Measurements from ENCODE around the gene SH3BP1. TPM values are rescaled to one million over a fixed set of nuclear protein-coding genes. Genes with fewer than 3 reads are reported as not detected.
A peak's percentile ranks its signal among the peaks of the same experiment; 100 is the strongest.
"Not testable (repeated sequence)": the region's sequence is repeated elsewhere in the genome, so short reads cannot be mapped to it uniquely, and the experiment has no call there.

Gene SH3BP1
- total RNA-seq, 1 donor from 2014 or later = 4.3 TPM

DNA sequence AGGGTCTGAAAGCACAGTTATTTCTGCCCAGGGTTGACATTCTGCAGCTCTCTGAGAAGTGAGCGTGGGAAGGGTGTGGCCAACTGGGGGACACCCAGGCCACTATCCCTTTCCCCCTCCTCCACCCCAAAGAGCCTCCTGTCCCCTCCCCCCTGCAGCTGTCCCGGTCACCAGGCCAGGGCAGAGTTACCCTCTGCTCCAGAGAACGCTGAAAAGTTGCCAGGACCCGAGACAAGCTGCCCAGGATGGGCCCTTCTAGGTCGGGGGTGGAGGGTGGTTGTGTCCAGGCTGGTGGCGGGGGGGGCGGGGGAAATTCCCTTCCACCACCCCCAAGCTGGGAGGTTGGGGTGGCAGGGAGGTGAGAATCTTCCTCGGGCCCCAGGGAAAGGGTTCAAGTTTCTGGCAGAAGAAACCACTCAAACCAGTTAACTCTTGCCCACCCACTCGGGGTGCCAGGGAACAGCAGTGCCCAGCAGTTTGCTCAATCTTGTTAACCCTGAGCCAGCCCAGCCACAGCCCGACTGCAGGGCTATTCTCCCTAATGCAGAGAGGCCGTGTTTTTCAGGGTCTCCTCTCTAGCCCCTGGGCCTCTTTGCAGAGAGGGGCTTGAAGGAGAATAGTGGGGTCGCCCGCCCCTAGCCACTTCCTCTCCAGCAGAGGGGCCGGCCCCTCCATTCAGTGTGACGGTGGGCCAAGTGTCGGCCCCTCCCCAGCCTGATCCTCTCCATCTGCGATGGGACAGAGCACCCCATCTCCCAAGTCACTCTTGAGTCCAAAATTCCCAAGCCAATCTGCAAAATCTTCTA is 36.7 kb downstream of the SH3BP1 start:
- no peak for DNase-seq (ENCODE audit: extremely low read depth, low read depth, low spot score)

DNA sequence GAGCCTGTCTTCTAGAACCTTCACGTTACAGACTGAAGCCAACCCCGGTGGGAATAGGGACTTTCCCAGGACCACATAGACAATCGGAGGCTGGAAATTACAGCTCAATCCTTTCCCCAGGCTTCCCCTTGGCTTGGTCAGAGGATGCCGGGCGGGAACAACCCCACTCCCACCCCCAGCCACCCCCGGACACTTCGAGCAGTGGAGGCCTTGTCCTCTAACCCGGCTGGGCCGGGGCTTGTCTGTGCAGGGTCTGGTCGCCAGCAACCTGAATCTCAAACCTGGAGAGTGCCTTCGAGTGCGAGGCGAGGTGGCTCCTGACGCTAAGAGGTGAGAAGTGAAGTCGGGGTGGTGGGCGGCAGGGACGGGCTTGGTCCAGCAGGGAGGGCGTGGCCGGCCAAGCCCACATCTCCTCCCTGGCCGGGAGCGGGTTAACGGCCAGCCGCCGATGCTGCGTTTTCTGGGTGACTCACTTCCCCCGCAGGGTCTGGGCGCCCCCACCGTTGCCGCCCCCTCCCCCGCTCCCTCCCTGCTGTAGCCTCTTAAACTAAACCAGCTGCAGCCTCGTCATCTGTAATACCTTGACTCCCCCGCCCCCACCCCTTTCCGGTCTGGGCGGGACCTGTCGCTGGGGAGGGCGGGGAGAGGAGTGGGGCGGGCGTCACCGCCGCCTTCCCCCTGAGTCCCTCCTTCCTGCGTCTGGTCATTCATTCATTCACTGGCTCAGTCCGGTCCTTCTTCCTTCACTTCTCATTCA is 37.4 kb downstream of the SH3BP1 start:
- no peak for DNase-seq (ENCODE audit: extremely low read depth, low read depth, low spot score)

GRCh38 chr22:37677493-37677974 is 38.1 kb downstream of the SH3BP1 start:
- DNase-seq (ENCODE audit: extremely low read depth, low read depth, low spot score) = no peak

DNA sequence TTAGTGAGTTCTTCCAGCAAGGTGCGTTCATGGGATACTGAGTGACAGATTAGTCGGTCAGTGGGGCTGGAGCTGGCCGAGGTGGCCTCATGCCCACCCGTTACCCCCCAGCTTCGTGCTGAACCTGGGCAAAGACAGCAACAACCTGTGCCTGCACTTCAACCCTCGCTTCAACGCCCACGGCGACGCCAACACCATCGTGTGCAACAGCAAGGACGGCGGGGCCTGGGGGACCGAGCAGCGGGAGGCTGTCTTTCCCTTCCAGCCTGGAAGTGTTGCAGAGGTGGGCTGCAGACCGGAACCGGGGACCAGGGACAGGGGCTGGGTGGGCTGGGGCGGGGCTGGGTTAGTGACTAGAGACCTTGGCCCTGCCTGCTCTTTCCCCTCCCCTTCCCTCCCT is 38.9 kb downstream of the SH3BP1 start:
- no peak for DNase-seq (ENCODE audit: extremely low read depth, low read depth, low spot score)

GRCh38 chr22:37679670-37680069 is 40.2 kb downstream of the SH3BP1 start:
- DNase-seq (ENCODE audit: extremely low read depth, low read depth, low spot score) = no peak

DNA sequence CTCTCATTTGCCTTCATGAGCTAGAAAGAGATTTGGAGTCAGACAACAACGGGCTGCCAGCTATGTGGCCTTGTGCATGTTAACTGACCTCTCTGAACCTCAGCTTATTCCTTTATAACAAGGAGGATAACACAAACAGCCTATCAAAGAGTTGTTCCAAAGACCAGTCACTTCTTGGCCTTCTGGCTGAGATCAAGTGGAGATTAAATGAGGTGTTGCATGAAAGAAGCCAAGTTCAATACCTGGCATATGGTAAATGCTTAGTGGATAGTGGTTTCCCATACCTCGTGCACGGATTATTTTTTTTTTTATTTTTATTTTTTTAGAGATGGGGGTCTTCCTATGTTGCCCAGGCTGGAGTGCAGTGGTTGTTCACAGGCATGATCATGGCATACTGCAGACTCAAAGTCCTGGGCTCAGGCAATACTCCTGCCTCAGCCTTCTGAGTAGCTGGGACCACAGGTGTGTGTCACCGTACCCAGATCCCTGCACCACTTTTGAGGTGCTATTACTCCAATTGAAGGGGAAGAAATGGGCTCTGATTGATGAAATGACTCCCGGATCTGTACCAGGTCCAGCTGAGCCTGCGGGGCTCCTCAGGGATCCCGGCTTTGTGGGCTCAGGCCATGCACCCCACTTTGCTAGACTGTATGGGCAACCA is 40.9 kb downstream of the SH3BP1 start:
- no peak for DNase-seq (ENCODE audit: extremely low read depth, low read depth, low spot score)

DNA sequence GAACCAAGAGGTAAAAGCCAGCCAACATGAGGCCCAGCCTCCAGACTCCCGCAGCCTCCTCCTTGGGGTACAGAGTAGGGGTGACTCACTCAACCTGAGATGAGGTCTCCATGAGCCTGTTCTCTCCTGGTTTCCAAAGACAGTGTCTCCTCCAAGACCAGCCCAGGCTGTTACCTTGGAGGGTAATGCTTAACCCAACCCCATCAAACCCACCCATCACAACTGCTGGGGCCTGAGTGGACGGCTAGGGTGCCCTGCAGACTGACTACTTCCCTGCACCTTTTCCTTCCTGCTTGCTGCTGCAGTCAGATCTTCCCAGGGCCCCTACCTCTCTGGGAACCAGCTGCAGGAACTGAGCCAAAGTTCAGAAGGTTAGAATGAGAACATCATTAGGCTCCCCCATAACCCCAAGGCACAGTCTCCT is 41.5 kb downstream of the SH3BP1 start:
- DNase-seq (ENCODE audit: extremely low read depth, low read depth, low spot score) = no peak

DNA sequence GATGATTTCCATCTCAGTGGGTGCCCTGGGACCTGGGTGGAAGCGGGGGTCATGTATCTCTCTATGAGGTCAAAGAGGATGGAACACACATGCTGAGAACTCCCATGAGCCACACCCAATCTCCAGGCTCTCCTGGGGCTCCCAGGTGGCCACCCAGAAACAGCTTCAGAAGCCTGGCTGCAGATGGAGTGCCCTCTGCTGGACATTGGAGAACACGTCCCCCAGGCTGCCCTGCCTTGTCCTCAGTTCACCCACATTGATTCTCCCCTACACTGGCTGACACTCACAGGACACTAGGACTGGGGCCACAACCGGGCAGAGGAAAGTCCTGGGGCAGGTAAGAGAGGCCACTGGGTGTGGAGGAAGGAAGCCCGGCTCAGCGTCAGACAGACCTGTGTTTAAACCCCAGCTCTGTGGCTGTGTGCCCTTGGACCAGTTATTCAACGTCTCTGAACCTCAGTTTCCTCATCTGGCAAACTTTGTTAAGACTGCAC is 42.1 kb downstream of the SH3BP1 start:
- no peak for DNase-seq (ENCODE audit: extremely low read depth, low read depth, low spot score)

DNA sequence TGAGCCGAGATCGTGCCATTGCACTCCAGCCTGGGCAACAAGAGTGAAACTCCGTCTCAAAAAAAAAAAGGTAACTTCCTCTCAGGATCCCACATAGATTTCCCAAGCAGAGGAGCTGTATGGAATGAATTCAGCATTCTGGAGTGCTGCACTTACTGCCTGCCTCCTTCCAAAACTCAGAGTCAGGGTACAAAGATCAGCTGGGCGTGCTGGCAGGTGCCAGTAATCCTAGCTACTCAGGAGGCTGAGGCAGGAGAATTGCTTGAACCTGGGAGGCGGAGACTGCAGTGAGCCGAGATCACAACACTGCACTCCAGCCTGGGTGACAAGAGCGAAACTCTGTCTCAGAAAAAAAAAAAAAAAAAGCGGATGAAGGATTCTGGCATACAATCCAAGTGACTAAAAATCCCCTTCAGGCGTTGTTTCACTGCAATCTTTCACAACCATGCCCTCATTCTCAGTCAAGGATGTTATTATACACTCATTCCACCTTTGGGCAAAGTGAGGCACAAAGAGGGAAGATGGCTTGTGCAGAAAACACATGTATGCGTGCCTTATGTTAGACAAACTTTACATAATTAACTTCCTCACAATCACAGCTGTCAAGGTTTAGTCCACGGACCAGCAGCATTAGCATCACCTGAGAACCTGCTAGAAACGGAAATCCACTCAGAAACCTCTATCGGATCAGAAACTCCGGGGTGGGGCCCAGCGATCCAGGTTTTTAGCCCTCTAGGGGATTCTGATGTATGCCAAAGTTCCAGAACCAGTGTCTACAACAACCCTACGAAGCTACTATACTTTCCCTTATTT is 45.5 kb downstream of the SH3BP1 start:
- no peak for DNase-seq (ENCODE audit: extremely low read depth, low read depth, low spot score)

GRCh38 chr22:37686002-37686982 is 46.8 kb downstream of the SH3BP1 start, which contains the start of gene NOL12:
NOL12 (plus strand) TSS chr22:37686343; CDS start chr22:37686393, 50 bp downstream.
- peak; percentile 57 for DNase-seq (ENCODE audit: extremely low read depth, low read depth, low spot score)

- no peak for DNase-seq (ENCODE audit: extremely low read depth, low read depth, low spot score)
These were observed 50.9 kb downstream of the SH3BP1 start for GRCh38 chr22:37690407-37690806.

DNA sequence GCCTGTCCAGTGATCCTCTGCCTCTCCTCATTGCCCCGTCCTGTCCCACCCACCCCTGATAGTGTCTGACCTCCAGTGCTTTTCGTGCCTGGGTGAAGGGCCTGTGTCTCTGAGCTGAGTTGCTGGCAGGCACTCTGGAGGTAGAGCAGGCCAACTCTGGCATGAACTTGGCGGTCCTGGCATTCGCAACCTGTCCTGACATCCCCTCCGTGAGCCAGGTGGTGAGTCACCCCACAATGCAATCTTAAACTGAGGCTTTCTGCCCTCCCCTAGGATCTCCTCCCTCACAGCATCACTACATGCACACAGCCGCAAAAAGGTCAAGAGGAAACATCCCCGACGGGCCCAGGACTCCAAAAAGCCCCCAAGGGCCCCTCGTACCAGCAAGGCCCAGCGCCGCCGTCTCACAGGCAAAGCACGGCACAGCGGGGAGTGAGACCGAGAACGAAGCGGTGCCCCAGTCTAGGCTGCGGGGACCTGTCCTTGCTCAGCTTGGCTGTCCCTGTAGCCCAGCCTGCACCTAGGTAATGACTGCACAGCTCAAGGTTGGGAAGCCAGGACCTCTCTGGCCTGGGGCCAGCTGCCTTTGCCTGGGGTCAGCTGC is 51.5 kb downstream of the SH3BP1 start:
- DNase-seq (ENCODE audit: extremely low read depth, low read depth, low spot score) = no peak

GRCh38 chr22:37692627-37693285 is 53.3 kb downstream of the SH3BP1 start:
- DNase-seq (ENCODE audit: extremely low read depth, low read depth, low spot score) = no peak

DNA sequence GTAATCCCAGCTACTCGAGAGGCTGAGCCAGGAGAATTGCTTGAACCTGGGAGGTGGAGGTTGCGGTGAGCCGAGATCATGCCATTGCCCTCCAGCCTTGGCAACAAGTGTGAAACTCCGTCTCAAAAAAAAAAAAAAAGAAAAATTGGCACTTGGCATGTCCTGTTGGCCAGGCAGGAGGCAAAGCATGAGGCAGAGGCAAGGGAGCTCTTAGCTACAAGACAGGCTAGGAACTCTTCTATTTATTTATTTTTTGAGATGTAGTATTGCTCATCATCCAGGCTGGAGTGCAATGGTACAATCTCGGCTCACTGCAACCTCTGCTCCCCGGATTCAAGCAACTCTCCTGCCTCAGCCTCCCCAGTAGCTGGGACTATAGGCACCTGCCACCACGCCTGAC is 54.7 kb downstream of the SH3BP1 start:
- not testable (repeated sequence) for DNase-seq (ENCODE audit: extremely low read depth, low read depth, low spot score)

DNA sequence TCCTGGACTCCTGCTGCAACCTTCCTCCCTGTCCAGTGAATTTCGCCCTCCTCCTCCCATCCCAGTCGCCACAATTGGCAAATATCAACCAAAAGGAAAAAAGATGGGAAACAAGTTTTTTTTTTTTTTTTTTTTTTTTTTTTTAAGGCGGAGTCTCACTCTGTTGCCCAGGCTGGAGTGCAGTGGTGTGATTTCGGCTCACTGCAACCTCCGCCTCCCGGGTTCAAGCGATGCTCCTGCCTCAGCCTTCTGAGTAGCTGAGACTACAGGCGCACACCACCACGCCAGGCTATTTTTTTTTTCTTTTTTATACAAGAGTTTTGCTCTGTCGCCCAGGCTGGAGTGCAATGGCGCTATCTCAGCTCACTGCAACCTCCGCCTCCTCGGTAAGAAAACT is 56.8 kb downstream of the SH3BP1 start:
- DNase-seq (ENCODE audit: extremely low read depth, low read depth, low spot score) = not testable (repeated sequence)

DNA sequence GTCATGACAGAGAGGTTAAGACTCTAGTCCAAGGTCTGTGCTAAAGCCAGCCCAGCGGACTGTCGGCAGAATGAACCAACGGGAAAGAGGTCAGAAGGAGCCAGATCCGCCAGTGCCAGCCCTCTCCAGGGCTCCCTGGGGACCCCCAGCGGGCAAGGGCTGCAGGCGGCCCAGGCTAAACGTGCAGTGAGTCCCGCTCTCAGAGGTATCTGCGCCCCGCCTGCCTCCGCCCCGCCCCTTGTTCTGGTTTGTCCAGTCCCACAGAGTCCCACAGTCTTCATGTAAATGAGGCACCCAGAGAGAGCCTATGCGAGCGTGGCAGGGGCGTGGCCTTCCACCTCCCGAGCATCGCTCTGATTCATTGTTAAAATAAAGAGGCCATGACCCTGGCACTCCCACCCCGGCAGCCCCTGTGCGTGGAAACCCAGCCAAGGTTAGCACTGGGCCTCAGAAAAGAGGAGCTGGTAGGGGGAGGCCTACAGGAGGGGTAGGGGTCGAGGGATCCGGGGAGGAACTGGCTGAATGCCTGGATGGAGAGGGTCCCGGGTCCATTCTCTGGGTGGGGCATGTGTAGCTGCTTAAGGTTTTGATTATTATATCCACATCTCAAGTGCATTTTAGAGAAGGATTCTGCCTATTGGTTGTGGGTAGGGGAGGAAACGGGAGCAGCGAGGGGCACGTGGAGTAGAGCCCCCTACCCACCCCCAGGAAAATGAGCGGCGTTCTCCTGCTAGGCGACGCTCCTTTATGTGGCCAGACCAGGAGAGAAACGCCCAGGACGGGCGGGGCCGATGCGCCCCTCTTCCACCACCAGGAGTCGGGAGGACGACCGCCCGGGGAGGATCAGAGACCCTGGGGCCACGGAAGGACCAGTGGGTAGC is 57.4 kb downstream of the SH3BP1 start, which contains the start of gene TRIOBP:
Gene TRIOBP (plus strand): TSS at position 392 of the 881 bp plus-strand sequence. CDS start 4,318 bp downstream, outside the sequence.
- DNase-seq (ENCODE audit: extremely low read depth, low read depth, low spot score) = peak; percentile 48

- DNase-seq (ENCODE audit: extremely low read depth, low read depth, low spot score) = no peak
These were observed 58.0 kb downstream of the SH3BP1 start for GRCh38 chr22:37697538-37697835.
